ENCODE measurements around the gene GLT1D1.

The GLT1D1 gene

DNA sequence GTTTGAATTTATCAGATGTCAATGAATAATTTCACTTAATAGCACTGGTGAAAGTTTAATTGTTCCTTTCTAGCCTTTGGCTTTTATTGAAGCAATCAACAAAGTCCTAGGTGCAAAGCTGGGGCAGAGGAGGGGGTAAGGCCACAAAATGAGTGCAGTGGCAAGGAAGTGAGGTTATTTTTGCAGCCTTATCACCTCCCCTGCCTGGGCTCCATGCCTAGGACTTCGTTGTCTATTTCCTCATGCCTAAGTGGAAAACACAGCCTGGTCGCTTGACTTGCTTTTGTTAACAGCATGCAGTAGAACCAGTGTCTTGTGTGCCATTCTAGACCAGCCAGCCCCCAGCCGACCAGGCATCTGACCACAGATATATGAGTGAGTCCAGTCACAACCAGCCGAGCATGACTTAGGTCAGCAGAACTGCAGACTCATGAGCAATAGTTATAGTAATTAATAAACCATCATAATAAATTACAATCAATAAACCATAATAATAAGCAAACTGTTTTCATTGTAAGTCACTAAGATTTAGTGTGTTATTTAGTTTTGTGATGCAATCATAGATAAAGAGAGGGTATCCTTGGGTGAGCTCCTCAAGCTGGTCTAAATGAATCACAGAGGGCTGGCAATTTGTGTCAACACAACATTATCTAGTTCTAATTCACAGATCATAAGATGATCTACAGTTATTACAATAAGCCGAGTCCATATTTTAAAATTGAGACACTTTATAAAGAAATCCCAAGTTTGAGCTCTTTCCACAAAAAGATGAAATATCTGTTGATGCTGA is 156.8 kb downstream of the GLT1D1 start:
- DNase-seq: no peak

- DNase-seq: no peak
Observed at GRCh38 chr12:129016159-129016558, 162.9 kb downstream of the GLT1D1 start.

GRCh38 chr12:129025055-129025454 is 171.8 kb downstream of the GLT1D1 start:
- DNase-seq: no peak

DNA sequence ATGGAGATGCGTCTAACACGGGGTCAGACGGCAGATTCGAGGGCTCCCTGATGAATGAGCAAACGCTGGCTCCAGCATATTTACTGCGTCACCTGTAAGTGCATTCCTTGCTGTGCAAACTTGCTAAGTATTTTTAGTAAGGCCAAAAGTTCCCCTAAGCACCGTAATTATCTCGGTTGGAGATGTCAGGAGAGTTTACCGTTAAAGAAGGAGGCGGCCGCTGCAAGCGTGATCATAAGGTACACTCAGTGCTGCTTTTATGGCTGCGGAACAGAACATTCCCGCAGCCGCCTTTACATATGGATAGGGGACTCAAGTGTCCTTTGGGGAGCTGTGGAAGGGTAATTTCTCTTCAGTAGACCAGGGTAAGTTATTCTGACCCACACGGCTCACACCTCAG is 175.6 kb downstream of the GLT1D1 start:
- DNase-seq: no peak

Data from activated CD4-positive, CD25-positive, alpha-beta regulatory T cell (primary cell).